GOT3 (cell line): Measurements from ENCODE around the gene SLC22A5.
"Not testable (repeated sequence)": the region's sequence is repeated elsewhere in the genome, so short reads cannot be mapped to it uniquely, and the experiment has no call there.

Experiments
- DNase-seq: peaks from one replicate; lab custom pipeline; 2025; ENCODE audit warnings: mixed read lengths; lab: John Stamatoyannopoulos, UW

Gene SLC22A5

GRCh38 chr5:132411304-132412013, 41.9 kb downstream of the SLC22A5 start:
- no peak for DNase-seq

- DNase-seq: no peak
Observed at GRCh38 chr5:132413567-132413966, 44.1 kb downstream of the SLC22A5 start.

GRCh38 chr5:132414634-132415378, 45.3 kb downstream of the SLC22A5 start:
- DNase-seq: no peak

GRCh38 chr5:132415516-132415915, 46.0 kb downstream of the SLC22A5 start:
- not testable (repeated sequence) for DNase-seq

GRCh38 chr5:132416306-132417009, 46.9 kb downstream of the SLC22A5 start:
- DNase-seq: no peak

GRCh38 chr5:132417010-132417439, 47.5 kb downstream of the SLC22A5 start:
- DNase-seq: no peak

GRCh38 chr5:132417461-132417860, 48.0 kb downstream of the SLC22A5 start:
- no peak for DNase-seq

GRCh38 chr5:132417889-132418485, 48.5 kb downstream of the SLC22A5 start:
- DNase-seq: no peak

GRCh38 chr5:132418881-132419280, 49.4 kb downstream of the SLC22A5 start:
- DNase-seq: no peak

GRCh38 chr5:132419502-132420468, 50.3 kb downstream of the SLC22A5 start:
- no peak for DNase-seq

GRCh38 chr5:132420706-132421272, 51.3 kb downstream of the SLC22A5 start:
- DNase-seq: no peak

- no peak for DNase-seq
Observed at GRCh38 chr5:132421462-132421861, 52.0 kb downstream of the SLC22A5 start.

- DNase-seq: no peak
Observed at GRCh38 chr5:132422720-132423437, 53.4 kb downstream of the SLC22A5 start.

GRCh38 chr5:132423438-132423898, 54.0 kb downstream of the SLC22A5 start:
- DNase-seq: no peak

GRCh38 chr5:132424167-132424880, 54.8 kb downstream of the SLC22A5 start:
- DNase-seq: no peak

- DNase-seq: no peak
Observed at GRCh38 chr5:132425009-132425937, 55.8 kb downstream of the SLC22A5 start.

GRCh38 chr5:132425975-132426524, 56.5 kb downstream of the SLC22A5 start:
- no peak for DNase-seq
